Endothelial cell (in vitro differentiated cells): ENCODE data around the gene CNIH2. TPM values are rescaled to one million over a fixed set of nuclear protein-coding genes. Genes with fewer than 3 reads are reported as not detected.
"Not testable (repeated sequence)": the region's sequence is repeated elsewhere in the genome, so short reads cannot be mapped to it uniquely, and the experiment has no call there.

Source experiments
- DNase-seq: peaks from one replicate; pipeline ENCODE4 v3.0.0; 2021; ENCODE audit warnings: low spot score
- H3K27ac Mint-ChIP-seq: one replicate; pipeline ENCODE4 v1.8.0; 2021; ENCODE audit warnings: mixed read lengths, inconsistent platforms; ENCODE audit not compliant: unreplicated experiment
- H3K27me3 Mint-ChIP-seq: one replicate; pipeline ENCODE4 v1.8.0; 2021; ENCODE audit warnings: mild to moderate bottlenecking, moderate library complexity, mixed read lengths, inconsistent platforms; ENCODE audit not compliant: unreplicated experiment
- H3K36me3 Mint-ChIP-seq: one replicate; pipeline ENCODE4 v1.8.0; 2021; ENCODE audit warnings: mild to moderate bottlenecking, low read depth, mixed read lengths, inconsistent platforms; ENCODE audit not compliant: unreplicated experiment
- H3K4me1 Mint-ChIP-seq: one replicate; pipeline ENCODE4 v1.8.0; 2021; ENCODE audit warnings: mild to moderate bottlenecking, mixed read lengths, inconsistent platforms; ENCODE audit not compliant: unreplicated experiment
- H3K4me3 Mint-ChIP-seq: one replicate; pipeline ENCODE4 v1.8.0; 2021; ENCODE audit warnings: mild to moderate bottlenecking, mixed read lengths, inconsistent platforms; ENCODE audit not compliant: unreplicated experiment
- H3K9me3 Mint-ChIP-seq: one replicate; pipeline ENCODE4 v1.8.0; 2021; ENCODE audit warnings: mixed read lengths, inconsistent platforms; ENCODE audit not compliant: unreplicated experiment
- total RNA-seq: library from RNA; stranded (reverse); fragmentation: NEBNext Ultra II Directional; extraction: Animal tissue kit (Norgen Biotek cat#: 25700); gene quantifications from one replicate; pipeline ENCODE4 v1.2.1, GENCODE V29; 2021; ENCODE audit not compliant: unreplicated experiment
- TF ChIP-seq, protein P1 (sequence below): fragments of 200-600 bp; sonication (generic); IDR thresholded peaks from one replicate; pipeline ENCODE4 v1.5.0; 2021; ENCODE audit warnings: antibody characterized with exemption; ENCODE audit not compliant: unreplicated experiment

Gene CNIH2
- total RNA-seq, 1 donor from 2014 or later = 1.9 TPM

DNA sequence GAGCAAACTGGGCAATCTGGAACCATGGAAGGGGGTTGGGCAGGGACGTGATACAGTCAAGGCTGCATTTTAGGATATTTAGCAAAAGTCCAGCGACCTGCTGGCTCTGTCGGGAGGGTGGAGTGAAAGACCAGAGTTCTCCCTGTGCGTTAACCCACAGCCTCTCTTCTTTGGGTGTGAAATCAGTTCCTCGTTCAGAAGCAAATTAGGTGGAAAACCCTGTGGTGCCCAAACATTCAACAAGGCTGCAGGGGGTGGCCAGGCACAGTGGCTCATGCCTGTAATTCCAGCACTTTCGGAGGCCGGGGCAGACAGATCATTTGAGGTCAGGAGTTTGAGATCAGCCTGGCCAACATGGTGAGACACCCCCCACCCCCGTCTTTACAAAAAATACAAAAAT lies 19.6 kb downstream of the CNIH2 start:
- DNase-seq = no peak
- H3K4me1 Mint-ChIP-seq = no peaks in the 10 kb centered on the region

DNA sequence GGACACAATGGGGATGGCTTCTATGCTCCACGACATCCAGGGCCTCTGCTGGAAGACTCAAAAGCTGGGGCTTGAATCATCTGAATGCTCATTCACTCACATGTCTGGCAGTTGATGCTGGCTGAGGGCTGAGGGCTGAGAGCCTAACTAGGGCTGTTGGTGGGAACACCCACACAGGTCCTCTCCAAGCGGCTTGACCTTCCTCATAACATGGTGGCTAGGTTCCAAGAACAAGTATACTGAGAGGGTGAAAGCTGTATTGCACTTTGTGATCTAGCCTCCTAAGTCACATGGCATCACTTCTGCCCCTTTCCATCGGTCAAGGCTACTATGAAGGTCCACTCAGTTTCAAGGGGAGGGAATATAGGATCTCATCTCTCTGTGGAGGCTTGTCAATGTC lies 21.2 kb downstream of the CNIH2 start:
- H3K27ac Mint-ChIP-seq = no peak overlapping the region
- no peak overlapping the region for H3K4me3 Mint-ChIP-seq
- no peaks in the 10 kb centered on the region for H3K4me1 Mint-ChIP-seq

More for the DNA sequence above, 19.6 kb downstream of the CNIH2 start:
- peaks cover 3% of the 10 kb centered on the region for H3K36me3 Mint-ChIP-seq
- H3K4me3 Mint-ChIP-seq = no peak overlapping the region
- TF ChIP-seq, protein P1, sequence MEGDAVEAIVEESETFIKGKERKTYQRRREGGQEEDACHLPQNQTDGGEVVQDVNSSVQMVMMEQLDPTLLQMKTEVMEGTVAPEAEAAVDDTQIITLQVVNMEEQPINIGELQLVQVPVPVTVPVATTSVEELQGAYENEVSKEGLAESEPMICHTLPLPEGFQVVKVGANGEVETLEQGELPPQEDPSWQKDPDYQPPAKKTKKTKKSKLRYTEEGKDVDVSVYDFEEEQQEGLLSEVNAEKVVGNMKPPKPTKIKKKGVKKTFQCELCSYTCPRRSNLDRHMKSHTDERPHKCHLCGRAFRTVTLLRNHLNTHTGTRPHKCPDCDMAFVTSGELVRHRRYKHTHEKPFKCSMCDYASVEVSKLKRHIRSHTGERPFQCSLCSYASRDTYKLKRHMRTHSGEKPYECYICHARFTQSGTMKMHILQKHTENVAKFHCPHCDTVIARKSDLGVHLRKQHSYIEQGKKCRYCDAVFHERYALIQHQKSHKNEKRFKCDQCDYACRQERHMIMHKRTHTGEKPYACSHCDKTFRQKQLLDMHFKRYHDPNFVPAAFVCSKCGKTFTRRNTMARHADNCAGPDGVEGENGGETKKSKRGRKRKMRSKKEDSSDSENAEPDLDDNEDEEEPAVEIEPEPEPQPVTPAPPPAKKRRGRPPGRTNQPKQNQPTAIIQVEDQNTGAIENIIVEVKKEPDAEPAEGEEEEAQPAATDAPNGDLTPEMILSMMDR = no peak
- peaks cover 13% of the 10 kb centered on the region for H3K27me3 Mint-ChIP-seq
- H3K27ac Mint-ChIP-seq = no peak overlapping the region
- H3K9me3 Mint-ChIP-seq = no peaks in the 10 kb centered on the region

DNA sequence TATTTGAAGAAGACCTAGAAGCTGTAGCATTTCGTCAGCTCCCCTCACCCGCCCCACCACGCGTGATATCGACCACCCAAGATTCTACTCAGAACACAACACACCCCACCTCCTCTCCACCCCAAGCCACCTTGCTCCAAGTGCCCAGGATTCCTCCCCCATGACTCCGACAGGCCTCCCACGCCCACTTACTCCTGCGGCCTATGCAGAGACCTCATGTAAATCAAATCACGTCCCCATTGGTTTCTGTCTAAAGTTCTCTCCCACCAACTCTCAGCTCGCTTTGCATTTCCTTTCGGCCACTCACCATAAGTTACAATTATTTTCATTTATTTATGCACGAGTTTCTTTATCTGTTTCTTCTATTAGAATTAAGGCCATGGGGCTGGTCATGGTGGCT lies 24.7 kb downstream of the CNIH2 start:
- no peaks in the 10 kb centered on the region for H3K9me3 Mint-ChIP-seq
- no peak overlapping the region for H3K4me3 Mint-ChIP-seq
- H3K36me3 Mint-ChIP-seq = no peaks in the 10 kb centered on the region
- no peaks in the 10 kb centered on the region for H3K27me3 Mint-ChIP-seq
- TF ChIP-seq, protein P1 = no peak
- no peaks in the 10 kb centered on the region for H3K4me1 Mint-ChIP-seq
- no peak for DNase-seq
- H3K27ac Mint-ChIP-seq = no peak overlapping the region

More for the DNA sequence above, 21.2 kb downstream of the CNIH2 start:
- Mint-ChIP-seq H3K27me3 (peaks cover 5% of the 10 kb centered on the region), H3K36me3 (no peaks in the 10 kb centered on the region), H3K9me3 (no peaks in the 10 kb centered on the region)
- no peak for DNase-seq
- TF ChIP-seq, protein P1 = no peak

DNA sequence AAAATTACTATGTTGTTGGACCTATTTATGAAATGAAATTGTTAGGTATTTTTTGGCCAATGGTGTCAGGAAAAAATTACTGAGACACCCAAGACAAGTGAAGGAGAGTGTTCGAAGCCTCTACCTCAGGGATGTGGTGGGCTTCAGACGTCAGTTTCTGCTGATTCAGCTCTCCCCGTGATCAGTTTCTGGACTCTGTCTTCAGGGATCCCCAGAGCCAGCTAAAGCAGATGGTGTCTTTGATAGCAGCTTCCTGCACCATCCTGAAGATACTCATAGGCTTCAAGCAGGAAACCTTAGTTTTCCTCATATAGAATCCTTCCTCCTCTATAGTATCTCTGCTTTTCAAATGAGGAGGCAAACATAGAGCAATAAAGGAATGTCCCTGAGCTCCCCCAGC lies 31.5 kb downstream of the CNIH2 start:
- TF ChIP-seq, protein P1 = no peak
- peaks cover 13% of the 10 kb centered on the region for H3K4me1 Mint-ChIP-seq
- no peak for DNase-seq
- H3K36me3 Mint-ChIP-seq = no peaks in the 10 kb centered on the region
- peaks cover 16% of the 10 kb centered on the region for H3K27me3 Mint-ChIP-seq
- H3K4me3 Mint-ChIP-seq = no peak overlapping the region
- no peak overlapping the region for H3K27ac Mint-ChIP-seq
- no peaks in the 10 kb centered on the region for H3K9me3 Mint-ChIP-seq

DNA sequence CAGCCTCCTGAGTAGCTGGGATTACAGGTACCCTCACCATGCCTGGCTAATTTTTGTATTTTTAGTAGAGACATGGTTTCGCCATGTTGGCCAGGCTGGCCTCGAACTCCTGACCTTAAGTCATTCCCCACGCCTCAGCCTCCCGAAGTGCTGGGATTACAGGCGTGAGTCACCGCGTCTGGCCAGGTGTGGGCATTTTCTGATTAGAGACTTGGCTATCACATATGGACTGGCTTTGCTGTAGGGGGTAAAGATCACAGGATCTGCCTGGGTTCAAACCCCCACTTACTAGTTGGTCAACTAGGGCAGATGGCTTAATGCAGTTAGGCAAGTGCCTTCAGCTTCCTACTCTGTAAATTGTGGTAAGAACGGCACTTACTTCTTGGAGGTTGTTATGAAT lies 32.3 kb downstream of the CNIH2 start:
- H3K36me3 Mint-ChIP-seq = peaks cover 3% of the 10 kb centered on the region
- peaks cover 21% of the 10 kb centered on the region for H3K27me3 Mint-ChIP-seq
- H3K9me3 Mint-ChIP-seq = no peaks in the 10 kb centered on the region
- H3K4me1 Mint-ChIP-seq = peaks cover 17% of the 10 kb centered on the region
- no peak overlapping the region for H3K4me3 Mint-ChIP-seq
- H3K27ac Mint-ChIP-seq = no peak overlapping the region
- no peak for DNase-seq
- TF ChIP-seq, protein P1 = no peak

DNA sequence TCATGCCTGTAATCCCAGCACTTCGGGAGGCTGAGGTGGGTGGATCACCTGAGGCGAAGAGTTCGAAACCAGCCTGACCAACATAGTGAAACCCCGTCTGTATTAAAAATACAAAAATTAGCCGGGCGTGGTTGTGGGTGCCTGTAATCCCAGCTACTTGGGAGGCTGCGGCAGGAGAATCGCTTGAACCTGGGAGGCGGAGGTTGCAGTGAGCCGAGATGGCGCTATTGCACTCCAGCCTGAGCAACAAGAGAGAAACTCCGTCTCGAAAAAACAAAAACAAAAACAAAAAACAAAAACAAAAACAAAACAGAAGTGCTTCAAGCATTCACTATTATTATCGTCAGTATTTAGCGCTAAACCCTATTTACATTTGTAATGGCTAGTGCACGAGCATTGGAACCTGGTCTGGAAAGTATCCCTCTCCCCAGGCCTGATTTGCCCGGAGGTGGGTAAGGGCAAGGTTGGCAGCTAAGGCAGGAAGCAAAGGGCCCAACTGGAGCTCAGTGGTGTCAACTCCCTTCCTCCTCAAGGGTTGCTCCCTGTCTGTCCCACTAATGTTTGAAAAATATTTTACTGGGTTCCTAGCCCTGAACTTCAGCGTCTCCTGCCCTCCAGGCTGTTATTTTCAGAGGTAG lies 32.9 kb downstream of the CNIH2 start:
- H3K27ac Mint-ChIP-seq, H3K9me3 Mint-ChIP-seq, H3K36me3 Mint-ChIP-seq, H3K4me3 Mint-ChIP-seq, DNase-seq: not testable (repeated sequence)
- Mint-ChIP-seq H3K4me1 (peaks cover 18% of the 10 kb centered on the region), H3K27me3 (peaks cover 23% of the 10 kb centered on the region)
